ENCODE measurements around the gene ESPN. TPM values are rescaled to one million over a fixed set of nuclear protein-coding genes. Genes with fewer than 3 reads are reported as not detected.

The ESPN gene
- total RNA-seq, 3 donors from 2014 or later (not counting 1 experiment from before 2014, with no cell fraction given), result 1.1 to 2.0 (median 1.7) TPM

- 81% methylated on average over 29 of the region's 31 CpGs for WGBS (ENCODE audit: insufficient coverage)
- Histone ChIP-seq H3K9me3 (ENCODE audit: control insufficient read depth, insufficient read depth, low read length) (no peaks in the 10 kb centered on the region), H3K27ac (ENCODE audit: low read length) (no peak overlapping the region), H3K36me3 (ENCODE audit: control insufficient read depth, insufficient read depth, low read length) (no peaks in the 10 kb centered on the region), H3K4me3 (ENCODE audit: low read length) (no peak overlapping the region), H3K27me3 (ENCODE audit: control insufficient read depth, insufficient read depth, low read length) (peaks cover 9% of the 10 kb centered on the region), H3K4me1 (ENCODE audit: control insufficient read depth, insufficient read depth, low read length) (peaks cover 11% of the 10 kb centered on the region)
- DNase-seq (no peak), ATAC-seq (no peak)
- Mint-ChIP-seq H3K27me3 (ENCODE audit: low read depth in 2 of 2) (peaks cover 0 to 15% of the 10 kb centered on the region in 2 donors), H3K9me3 (no peaks in the 10 kb centered on the region), H3K4me3 (no peak overlapping the region), H3K36me3 (no peaks in the 10 kb centered on the region), H3K4me1 (peaks cover 7% of the 10 kb centered on the region in 2 donors), H3K27ac (no peak overlapping the region)
- intact Hi-C loops (cut with micrococcal nuclease), result no loop called here
- TF ChIP-seq CTCF (IDR thresholded peaks at IDR 0.05), result no peak
These were observed 77.7 kb downstream of the ESPN start for GRCh38 chr1:6502000-6502891.

- Histone ChIP-seq H3K27ac (ENCODE audit: low read length) (no peak overlapping the region), H3K9me3 (ENCODE audit: control insufficient read depth, insufficient read depth, low read length) (no peaks in the 10 kb centered on the region), H3K27me3 (ENCODE audit: control insufficient read depth, insufficient read depth, low read length) (no peaks in the 10 kb centered on the region), H3K4me3 (ENCODE audit: low read length) (no peak overlapping the region), H3K36me3 (ENCODE audit: control insufficient read depth, insufficient read depth, low read length) (no peaks in the 10 kb centered on the region), H3K4me1 (ENCODE audit: control insufficient read depth, insufficient read depth, low read length) (no peaks in the 10 kb centered on the region)
- H3K9me3 Mint-ChIP-seq, result no peaks in the 10 kb centered on the region
- DNase-seq (no peak), ATAC-seq (no peak)
- 83% methylated on average over 17 of the region's 20 CpGs for WGBS (ENCODE audit: insufficient coverage)
- H3K27me3 Mint-ChIP-seq (ENCODE audit: low read depth in 2 of 2), result peaks cover 0 to 9% of the 10 kb centered on the region in 2 donors
- H3K36me3 Mint-ChIP-seq, result no peaks in the 10 kb centered on the region
- no peaks in the 10 kb centered on the region for H3K4me1 Mint-ChIP-seq
- intact Hi-C loops (cut with micrococcal nuclease), result no loop called here
- TF ChIP-seq CTCF (IDR thresholded peaks at IDR 0.05), result no peak
- no peak overlapping the region for H3K27ac Mint-ChIP-seq
- no peak overlapping the region for H3K4me3 Mint-ChIP-seq
These were observed 79.5 kb downstream of the ESPN start for GRCh38 chr1:6503884-6504602.

- Histone ChIP-seq H3K4me3 (ENCODE audit: low read length) (no peak overlapping the region), H3K27me3 (ENCODE audit: control insufficient read depth, insufficient read depth, low read length) (no peaks in the 10 kb centered on the region), H3K9me3 (ENCODE audit: control insufficient read depth, insufficient read depth, low read length) (no peaks in the 10 kb centered on the region), H3K4me1 (ENCODE audit: control insufficient read depth, insufficient read depth, low read length) (no peaks in the 10 kb centered on the region), H3K27ac (ENCODE audit: low read length) (no peak overlapping the region), H3K36me3 (ENCODE audit: control insufficient read depth, insufficient read depth, low read length) (no peaks in the 10 kb centered on the region)
- Mint-ChIP-seq H3K4me3 (no peak overlapping the region), H3K9me3 (no peaks in the 10 kb centered on the region), H3K4me1 (no peaks in the 10 kb centered on the region), H3K27ac (no peak overlapping the region), H3K27me3 (ENCODE audit: low read depth in 2 of 2) (peaks cover 0 to 5% of the 10 kb centered on the region in 2 donors), H3K36me3 (no peaks in the 10 kb centered on the region)
- intact Hi-C loops (cut with micrococcal nuclease), result no loop called here
- ATAC-seq, result no peak
- 93% methylated on average over 15 of the region's 15 CpGs for WGBS (ENCODE audit: insufficient coverage)
- no peak for TF ChIP-seq CTCF (IDR thresholded peaks at IDR 0.05)
- no peak for DNase-seq
These were observed 80.3 kb downstream of the ESPN start for GRCh38 chr1:6504887-6505286.
